Smooth muscle cell of the brain vasculature (primary cell): ENCODE data around the gene SIL1.

Experiments
- DNase-seq: peaks from one replicate; pipeline ENCODE4 v3.0.0-alpha.2; 2012; ENCODE audit warnings: low read depth, low spot score

SIL1 gene

DNA sequence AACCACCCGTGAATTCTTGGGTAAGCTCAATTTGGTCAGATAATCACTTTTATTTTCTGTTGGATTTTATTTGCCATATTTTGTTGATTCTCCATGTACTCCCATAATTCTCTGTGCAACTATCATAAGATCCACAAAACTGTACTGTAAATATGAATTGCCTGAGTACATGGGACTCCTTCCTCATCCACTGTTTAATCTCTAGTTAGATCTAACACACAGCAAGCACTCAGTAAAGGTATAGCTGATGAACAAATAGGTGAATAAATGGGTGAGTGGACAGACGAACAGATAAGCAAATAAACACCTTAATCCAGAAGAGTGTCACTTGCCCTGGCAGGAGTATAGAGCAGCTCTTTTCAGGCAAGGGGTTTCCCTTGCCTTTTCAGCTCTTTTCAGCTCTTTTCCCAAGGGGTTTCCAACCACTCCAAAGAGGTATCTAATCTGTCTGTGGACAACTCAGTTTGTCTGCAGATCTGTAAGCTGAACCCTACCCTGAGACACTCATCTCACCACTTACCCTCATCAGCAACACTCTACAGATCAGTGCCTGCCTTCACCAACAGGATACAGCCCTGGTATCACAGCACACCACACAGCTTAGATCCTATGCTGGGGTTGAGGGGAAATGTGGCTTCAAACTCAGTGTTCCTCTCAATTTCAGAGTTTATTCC, 51.2 kb downstream of the SIL1 start:
- DNase-seq = no peak

DNA sequence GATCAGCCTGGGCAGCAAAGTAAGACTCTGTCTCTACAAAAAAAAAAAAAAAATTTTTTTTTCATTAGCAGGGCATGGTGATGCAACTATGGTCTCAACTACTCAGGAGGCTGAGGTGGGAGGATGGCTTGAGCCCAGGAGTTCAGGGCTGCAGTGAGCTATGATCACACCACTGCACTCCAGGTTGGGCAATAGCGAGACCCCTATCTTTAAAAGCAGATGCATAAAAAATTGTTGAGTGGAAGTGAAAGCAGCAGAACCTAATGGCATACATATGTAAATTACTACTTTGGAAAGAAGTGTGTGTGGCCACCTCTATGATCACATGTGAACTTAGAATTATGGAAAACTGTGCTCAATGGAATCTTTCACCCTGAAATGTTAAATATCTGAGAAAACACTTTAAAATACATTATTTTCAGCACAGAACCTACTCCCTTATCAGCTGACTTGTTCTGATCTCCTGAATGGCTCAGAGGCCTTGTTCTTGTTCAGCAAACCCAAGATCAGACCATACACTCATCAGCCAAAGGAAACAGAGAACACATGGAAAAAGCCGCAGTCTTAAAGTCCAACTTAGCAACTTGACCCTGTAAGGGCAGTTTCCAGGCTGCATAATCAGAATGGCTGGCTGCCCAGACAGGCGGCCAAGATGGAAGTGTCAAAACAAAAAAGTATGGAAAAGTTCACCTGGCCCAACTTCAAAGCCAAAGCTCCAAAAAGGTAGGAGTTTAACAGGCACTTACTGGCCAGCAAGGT, 56.5 kb downstream of the SIL1 start:
- no peak for DNase-seq

DNA sequence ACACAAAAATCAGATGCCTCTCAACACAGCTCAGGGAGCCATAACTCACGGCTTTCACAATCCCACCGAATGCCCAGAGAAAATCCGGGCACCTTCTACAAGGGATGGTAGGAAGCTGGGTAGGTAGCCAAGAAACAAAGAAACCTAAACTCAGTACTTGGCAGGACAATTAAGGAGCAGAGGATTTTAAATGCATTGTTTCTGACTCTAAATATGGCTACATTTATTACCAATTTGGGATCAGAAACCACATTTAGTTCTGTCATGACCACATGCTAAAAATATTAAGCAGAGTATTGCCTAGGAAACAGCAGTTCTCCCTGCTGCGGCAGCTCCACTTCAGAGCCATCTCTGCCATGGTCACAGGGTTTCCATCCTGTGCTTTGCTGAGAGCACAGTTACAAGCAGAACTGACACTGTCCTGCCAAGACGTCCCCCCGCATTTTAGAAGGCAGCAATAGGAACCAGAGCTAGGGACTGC, 57.5 kb downstream of the SIL1 start:
- no peak for DNase-seq

DNA sequence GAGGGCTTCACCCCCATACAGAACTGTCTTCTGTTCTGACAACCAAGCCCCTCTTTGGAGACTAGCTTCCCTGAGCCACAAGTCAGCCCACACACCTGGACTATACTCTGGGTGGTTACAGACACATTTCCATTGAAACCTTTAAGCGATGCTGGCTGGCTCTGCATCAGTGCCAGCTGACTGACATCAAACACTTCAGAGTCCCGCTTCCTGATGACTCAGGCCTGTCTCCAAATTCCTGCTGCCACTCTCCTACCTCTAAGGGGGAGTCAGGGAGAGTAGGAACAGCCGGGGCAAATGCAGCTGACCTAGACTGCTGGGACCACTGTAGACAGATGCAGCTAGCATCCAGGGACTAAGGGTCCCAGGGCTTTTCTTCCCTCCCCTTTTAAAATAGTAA, 59.4 kb downstream of the SIL1 start:
- DNase-seq = no peak

DNA sequence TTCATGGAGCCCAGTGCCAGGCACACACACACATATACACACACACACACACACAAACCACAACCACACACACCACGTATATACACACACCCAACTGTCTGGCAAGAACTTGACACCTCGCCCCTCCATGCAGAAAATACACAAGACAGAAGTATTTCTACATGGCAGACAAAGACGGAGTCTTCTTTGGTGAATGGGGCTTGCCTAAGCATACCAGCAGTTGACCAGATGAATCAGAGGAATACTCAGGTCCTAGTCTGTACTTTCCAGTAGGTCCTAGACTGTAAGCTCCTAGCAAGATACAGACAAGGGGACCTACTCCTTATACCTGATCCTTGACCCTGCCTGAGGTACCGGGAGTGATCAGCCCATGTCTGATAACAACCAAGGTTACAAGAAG, 60.1 kb downstream of the SIL1 start:
- no peak for DNase-seq

DNA sequence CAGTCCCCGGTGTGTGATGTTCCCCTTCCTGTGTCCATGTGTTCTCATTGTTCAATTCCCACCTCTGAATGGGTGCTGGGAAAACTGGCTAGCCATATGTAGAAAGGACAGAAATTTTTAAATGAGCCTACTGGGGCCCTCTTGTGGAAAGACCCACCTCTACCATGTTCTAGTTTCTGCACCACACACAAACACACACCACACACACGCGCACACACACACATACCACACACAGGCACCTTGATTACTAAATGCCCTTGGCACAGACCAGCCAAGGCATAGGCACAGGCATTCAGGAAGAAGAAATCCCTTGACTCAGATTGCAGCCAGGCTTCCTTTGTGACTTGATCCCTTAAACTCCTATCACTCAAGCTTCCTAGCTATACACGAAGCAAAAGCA, 60.5 kb downstream of the SIL1 start:
- DNase-seq = no peak

DNA sequence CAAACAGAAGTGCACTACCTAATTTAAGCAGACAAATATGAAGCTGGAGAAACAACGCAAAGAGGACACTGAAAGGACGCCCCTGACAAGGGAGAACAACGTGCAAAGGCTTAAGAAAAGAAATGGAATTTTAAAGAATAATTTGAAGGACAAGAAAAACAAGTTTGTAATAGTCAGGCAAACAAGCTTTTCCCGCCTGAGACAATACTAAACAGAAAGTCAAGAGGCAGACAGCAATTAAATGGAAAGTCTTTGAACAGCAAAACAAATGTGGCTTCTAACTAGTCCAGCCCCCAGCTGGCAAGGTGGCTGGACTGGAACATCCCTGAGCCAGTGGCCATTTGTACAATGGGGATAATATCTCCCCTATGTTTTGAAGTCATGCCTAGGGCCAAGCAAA, 63.3 kb downstream of the SIL1 start:
- no peak for DNase-seq

DNA sequence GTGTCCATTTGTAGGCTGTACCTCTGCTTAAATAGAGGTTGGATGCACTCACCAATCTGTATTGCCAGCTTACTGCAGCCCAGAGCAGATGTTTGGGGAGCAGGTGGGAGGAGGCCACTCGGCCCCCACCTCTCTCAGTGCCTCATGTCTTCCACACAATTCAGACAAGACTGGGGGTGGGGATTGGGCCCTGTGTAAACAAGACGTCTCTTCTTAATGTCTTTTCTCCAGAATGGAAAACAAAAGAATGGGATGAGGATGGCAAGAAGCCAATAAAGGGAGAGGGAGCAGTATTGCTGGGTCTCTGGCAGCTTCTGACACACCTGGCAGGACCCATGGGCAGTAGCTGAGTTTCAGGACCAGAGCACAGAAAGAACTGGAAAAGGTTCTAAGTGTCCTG, 64.9 kb downstream of the SIL1 start:
- DNase-seq = no peak

DNA sequence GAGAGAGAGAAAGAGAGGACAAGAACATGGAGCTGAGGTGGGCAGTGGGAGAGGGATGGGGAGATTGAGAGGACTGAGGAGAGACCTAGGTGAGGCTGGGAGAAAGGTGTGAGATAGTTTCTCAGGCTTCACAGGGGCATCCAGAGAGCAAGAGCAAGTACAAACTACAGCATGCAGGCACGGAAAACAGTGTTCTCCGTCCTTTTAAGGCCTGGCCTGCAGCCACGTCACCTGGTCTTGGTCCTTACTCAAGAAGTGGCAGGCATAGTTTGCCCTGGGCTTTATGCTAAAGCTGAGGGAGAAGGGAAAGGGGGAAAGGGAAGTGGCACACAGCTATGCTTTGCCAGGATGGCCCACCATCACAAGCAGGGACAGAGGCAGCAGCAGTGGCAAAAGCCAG, 65.7 kb downstream of the SIL1 start:
- DNase-seq = no peak

DNA sequence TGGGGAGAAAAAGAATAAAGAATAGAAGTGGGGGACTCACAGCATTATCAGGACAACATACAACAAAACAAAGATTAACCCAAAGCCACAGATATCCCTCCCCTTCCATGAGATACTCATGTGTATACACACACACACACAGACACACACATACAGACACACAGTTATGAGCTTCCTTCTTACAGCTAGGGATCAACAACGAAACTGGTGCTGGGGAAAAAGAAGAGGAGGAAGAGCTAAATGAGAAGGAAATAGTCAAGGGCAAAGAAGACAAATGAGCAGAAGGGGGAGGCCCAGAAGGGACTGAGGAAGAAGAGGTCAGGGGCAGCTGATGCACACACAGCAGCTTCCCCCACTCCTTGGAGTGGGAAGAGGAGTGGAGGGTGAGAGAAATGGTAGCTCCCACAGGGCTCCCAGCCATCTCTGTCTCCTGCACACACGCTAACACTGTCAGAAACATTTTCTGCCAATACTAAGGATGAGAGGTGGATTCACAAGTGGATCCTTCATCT, 66.2 kb downstream of the SIL1 start:
- DNase-seq = no peak

DNA sequence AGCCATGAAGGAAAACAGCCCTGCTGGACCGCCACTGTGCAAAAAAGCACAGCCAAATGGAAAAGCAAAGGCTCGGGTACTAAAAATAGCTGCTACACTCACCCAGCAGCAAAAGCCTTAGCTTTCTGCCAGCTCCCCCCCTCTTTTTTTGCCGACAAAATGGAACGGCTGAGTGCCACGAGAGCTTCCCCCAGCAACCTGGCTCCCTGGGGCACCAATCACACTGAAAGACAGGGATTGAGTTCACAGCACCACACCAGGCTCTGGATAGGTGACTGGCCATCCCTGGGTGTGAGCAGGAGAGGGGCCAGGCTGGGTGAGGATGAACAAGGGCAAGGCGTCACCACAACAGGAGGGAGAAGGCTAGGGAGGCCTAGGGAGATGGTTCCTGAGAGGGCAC, 66.7 kb downstream of the SIL1 start:
- DNase-seq = no peak

DNA sequence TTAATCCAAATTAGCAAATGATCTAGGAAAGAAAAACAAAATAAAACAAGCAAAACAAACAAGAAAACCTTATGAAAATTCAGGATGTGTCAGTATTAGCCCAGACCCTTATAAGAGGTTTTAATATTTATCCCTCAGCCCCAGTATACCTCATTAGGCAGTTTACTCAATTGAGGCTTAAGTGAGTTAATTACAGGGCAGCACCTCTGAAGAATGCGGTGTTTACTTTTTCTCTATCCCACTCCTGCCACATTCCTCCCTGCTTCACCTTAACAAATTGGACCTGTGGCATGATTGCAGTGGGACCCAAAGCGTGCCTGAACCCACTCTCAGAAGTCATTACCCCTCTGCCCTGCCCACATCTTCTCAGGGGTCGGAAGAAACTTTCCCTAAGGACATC, 67.1 kb downstream of the SIL1 start:
- DNase-seq = no peak

DNA sequence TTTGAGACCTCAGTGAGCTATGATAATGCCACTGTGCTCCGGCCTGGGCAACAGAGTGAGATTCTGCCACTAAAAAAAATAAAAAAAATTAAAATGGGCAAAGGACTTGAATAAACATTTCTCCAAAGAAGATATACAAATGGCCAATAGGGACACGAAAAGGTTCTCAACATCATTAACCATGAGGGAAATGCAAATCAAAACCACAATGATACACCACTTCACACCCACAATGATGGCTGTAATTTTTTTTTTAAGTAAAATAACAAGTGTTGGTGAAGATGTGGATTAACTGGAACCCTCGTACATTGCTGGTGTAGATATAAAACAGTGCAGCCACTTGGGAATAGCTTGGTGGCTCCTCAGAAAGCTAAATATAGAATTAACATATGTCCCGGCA, 68.0 kb downstream of the SIL1 start:
- no peak for DNase-seq

DNA sequence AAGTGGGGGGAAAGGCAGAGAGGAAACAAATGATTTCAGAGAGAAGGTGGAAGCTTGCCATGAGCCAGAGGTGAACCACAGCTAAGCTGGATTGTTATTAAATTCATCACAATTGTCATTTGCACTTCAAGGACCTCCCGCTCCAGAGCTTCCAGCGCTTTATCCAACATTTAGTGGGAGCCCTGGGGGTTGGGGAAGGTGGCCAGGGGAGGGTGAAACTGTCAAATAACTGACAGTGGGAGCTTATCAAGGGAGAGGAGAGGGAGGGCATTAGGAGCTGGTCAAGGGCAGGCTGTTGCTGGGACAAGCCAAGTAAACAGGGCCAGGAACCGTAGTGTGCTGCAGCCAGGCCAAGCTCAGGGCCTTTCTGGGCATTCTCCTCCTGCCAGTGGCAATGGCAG, 71.5 kb downstream of the SIL1 start:
- DNase-seq = no peak

DNA sequence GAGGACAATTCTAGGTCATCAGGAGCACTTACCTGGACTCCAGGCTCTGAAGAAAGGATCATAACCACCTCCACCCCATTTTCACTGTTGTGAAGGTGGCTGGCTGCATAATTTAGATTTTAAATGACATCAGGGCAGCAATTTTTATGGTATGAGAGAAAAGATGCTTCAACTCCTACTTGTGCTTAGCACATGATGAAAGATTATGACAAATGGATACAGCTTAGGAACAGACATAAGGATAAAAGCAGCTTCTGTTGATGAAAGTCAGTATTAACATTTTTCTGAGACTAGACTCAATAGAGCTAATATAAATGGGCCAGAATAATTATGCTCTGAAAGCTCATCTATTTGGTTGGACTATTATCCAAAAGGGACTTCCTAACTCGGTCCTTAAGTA, 72.2 kb downstream of the SIL1 start:
- no peak for DNase-seq

DNA sequence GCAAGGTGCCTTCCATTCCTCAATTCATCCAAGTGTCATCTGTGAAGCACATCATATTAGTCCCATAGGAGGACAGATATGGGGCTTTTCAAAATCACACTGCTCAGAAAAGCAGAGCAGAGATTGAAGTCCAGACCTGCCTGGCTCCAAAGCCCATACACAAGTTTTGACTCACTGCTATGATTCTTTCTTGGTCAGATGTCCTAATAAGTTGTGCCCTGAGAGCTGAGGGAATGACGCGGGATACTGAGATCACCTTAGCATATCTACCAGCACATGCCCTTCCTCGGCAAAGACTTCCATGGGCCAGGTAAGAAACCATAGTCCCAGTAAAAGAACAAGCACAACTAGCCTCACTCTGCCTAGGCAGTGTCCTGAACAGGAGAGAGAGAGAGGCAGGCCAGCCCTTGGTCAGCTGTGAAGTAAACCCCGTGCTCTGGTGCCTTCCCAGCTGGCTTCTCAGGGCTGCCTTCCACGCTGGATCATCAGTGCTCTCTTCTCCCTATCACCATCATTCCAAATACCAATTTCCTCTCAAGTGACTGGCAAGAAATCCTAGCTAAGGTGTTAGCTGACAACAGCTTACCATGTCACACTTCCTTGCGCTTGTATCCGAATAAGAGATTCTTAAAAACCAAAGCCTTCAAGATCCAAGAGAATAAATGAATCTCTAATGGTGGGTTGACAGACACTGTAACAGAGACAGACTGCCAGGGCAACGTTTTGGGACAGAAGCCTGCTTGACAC, 73.2 kb downstream of the SIL1 start:
- no peak for DNase-seq

DNA sequence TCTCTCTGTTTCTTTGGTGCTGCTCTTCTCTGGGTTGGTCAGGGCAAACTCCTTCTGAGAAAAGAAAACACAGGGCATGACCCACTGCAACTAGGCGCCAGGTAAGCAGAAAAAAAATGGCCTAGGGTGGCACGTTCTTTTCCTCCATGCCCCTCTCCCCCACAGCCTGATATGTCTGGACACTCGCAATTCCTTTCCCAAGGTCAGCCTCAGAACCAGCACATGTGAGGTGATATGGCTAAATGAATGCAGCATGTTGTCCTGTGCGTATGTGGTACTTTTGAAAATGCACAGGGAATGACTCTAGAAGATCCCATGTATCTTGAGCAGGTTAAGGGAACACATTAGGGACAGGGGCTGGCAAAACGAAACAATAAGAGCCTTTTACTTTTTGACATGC, 77.0 kb downstream of the SIL1 start:
- no peak for DNase-seq

DNA sequence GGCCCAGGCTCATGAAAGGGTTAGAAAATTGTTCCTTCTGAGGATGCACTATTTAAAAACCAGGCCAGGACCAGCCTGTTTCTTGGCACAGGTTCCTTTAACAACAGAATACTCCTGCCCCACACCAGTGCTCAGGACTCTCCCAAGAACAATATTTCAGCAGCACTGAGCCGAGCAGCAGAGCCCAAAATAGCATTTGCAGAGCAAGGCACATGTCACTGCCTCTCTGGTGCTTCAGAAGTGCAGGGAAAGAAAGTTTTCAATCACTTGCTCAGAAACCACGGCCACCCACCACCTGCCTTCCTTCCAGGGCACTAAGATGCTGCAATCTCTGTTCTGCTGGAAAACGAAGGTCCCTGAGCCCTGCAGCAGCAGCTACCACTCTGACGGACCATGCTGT, 77.6 kb downstream of the SIL1 start:
- DNase-seq = no peak

DNA sequence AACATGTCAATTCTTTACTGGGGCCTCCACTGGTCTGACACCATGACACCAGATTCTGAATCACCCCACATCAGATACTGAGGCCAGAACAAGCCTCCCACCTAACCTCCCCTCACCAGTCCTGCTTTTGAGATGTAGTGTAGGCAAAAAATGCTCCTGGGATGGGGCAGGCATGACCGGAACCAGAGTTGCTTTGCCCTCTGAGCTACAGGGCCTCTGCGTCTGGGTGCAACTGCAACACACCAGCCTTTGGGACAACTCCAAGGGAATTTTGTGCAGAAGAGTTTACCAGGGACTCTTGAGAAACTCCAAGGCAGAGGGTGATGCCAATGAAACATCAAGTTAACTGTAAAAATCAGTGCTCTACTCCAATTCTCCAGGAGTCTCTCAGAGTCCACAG, 79.4 kb downstream of the SIL1 start:
- DNase-seq = no peak

DNA sequence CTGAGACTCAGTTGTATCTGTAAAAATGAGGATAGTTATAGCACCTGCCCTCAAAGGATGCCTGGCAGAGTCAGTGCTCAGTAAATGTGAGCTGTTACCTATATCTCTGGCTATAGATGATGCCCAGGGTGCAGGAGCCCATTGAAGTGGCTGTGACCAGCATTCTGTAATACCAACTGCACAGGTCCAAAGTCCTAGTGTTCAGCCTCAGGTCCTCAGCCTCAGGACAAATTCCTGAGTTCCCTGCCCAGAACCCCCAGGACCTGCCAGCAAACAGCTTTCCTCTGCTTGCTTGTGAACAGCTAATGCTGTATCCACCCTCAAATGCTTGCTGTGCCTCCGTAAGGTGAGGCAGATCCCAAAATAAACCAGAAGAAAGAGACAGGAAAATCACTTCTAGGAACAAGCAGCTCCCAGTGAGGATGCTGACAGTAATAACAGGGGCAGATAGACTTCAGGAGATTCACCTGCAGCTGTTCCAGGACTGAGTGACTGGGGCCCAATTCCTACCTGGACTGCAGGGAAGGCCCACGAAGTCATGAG, 80.8 kb downstream of the SIL1 start:
- DNase-seq = no peak

DNA sequence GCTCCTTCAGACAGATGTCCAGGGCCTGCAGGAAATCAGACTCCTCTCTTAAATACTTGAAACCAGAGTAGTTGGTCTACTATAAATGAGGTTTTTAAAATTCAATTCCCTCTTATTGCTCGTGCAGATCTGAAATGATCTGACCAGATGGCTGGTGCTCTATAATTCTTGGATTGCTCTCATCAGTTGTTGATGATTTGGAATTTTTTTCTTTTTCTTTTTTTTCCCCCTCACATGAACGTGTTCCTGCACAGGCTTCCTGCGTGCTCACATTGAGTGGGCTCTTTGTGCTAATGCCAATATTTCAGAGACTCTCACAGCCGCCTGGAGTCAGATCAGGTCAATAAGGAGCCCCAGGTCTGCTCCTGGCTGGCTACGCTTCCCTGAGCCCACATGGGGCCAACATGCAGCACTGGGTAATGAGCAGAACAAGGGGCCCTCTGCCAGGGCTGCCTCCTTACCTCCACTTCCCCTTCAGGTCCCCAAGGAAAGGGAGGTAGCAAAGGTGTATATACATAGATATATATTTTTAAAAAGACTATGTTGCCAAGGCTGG, 82.0 kb downstream of the SIL1 start:
- DNase-seq = no peak

DNA sequence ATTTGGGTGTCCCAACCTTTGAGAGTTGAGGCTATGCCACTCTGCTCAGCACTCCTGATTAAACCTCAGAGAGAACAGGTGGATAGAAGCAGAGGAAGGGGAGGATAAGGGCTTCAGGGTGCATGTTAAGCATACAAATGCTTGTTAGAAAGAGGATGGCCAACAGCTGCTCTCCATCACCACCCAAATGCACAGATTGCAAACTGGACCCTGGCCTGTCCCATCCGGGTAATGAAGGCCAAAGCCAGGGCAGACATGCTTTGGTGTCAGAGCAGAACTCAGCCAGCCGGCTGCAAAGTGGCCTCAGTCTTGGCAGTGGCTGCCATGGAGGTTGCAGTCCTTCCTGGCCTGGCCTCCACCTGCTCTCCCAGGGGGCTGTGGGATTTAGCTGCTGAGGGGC, 84.3 kb downstream of the SIL1 start:
- DNase-seq = no peak
